HepG2 (cell line): Measurements from ENCODE around the gene WDR54. TPM values are rescaled to one million over a fixed set of nuclear protein-coding genes. Genes with fewer than 3 reads are reported as not detected.

Source experiments
- BRCA1 ChIP-seq: sonication (generic); formaldehyde crosslinking; IDR thresholded peaks from 2 replicates; pipeline ENCODE4 v1.4.0; 2020; ENCODE audit warnings: missing genetic modification reagents
- CAMTA2 ChIP-seq: sonication (generic); formaldehyde crosslinking; IDR thresholded peaks from 2 replicates; pipeline ENCODE4 v1.4.0; 2020; ENCODE audit warnings: mild to moderate bottlenecking, missing genetic modification reagents, borderline replicate concordance
- FOSL2 ChIP-seq: sonication (generic); formaldehyde crosslinking; IDR thresholded peaks from 2 replicates; pipeline ENCODE4 v1.4.0; 2020; ENCODE audit warnings: missing genetic modification reagents
- MAFG ChIP-seq: sonication (generic); formaldehyde crosslinking; IDR thresholded peaks from 2 replicates; pipeline ENCODE4 v1.5.1; 2020; ENCODE audit warnings: mild to moderate bottlenecking, missing genetic modification reagents
- MLLT10 ChIP-seq: sonication (generic); formaldehyde crosslinking; IDR thresholded peaks from 2 replicates; pipeline ENCODE4 v1.4.0; 2020; ENCODE audit warnings: missing genetic modification reagents
- MYNN ChIP-seq: sonication (generic); formaldehyde crosslinking; IDR thresholded peaks from 2 replicates; pipeline ENCODE4 v1.4.0; 2020; ENCODE audit warnings: mild to moderate bottlenecking, low read depth, missing genetic modification reagents
- PAF1 ChIP-seq: IDR thresholded peaks from 2 replicates; pipeline ENCODE4 v1.6.1; 2016; ENCODE audit warnings: missing genetic modification reagents, missing compliant biosample characterization
- POGZ ChIP-seq: sonication (generic); formaldehyde crosslinking; IDR thresholded peaks from 2 replicates; pipeline ENCODE4 v1.4.0; 2020; ENCODE audit warnings: mild to moderate bottlenecking, missing genetic modification reagents
- RAD51 ChIP-seq: fragments of 450-650 bp; IDR thresholded peaks from 2 replicates; pipeline ENCODE4 v1.6.1; 2016; ENCODE audit warnings: borderline replicate concordance
- SATB2 ChIP-seq: sonication (generic); formaldehyde crosslinking; IDR thresholded peaks from 2 replicates; pipeline ENCODE4 v1.5.0; 2020; ENCODE audit warnings: missing genetic modification reagents
- SIX4 ChIP-seq: sonication (generic); formaldehyde crosslinking; IDR thresholded peaks from 2 replicates; pipeline ENCODE4 v1.4.0; 2020; ENCODE audit warnings: missing genetic modification reagents
- YY1 ChIP-seq: IDR thresholded peaks from 2 replicates; pipeline ENCODE4 v1.6.1; 2011; ENCODE audit warnings: low read length, low read depth, moderate library complexity, mild to moderate bottlenecking; ENCODE audit not compliant: insufficient read depth, insufficient replicate concordance
- ZFP36L1 ChIP-seq: sonication (generic); formaldehyde crosslinking; IDR thresholded peaks from 2 replicates; pipeline ENCODE4 v1.8.0; 2022; ENCODE audit warnings: mild to moderate bottlenecking, missing genetic modification reagents, moderate library complexity
- ZNF136 ChIP-seq: sonication (generic); formaldehyde crosslinking; IDR thresholded peaks from 2 replicates; pipeline ENCODE4 v1.8.1; 2022; ENCODE audit warnings: low read depth, mild to moderate bottlenecking, moderate library complexity, missing genetic modification reagents
- ZNF225 ChIP-seq: sonication (generic); formaldehyde crosslinking; IDR thresholded peaks from 2 replicates; pipeline ENCODE4 v1.4.0; 2020; ENCODE audit warnings: mild to moderate bottlenecking, missing genetic modification reagents
- ZNF350 ChIP-seq: sonication (generic); formaldehyde crosslinking; IDR thresholded peaks from 2 replicates; pipeline ENCODE4 v1.4.0; 2020; ENCODE audit warnings: mild to moderate bottlenecking, low read depth, missing genetic modification reagents, borderline replicate concordance
- ZNF354B ChIP-seq: sonication (generic); formaldehyde crosslinking; IDR thresholded peaks from 2 replicates; pipeline ENCODE4 v1.8.0; 2022; ENCODE audit warnings: mild to moderate bottlenecking, missing genetic modification reagents
- ZNF564 ChIP-seq: sonication (generic); formaldehyde crosslinking; IDR thresholded peaks from 2 replicates; pipeline ENCODE4 v1.8.1; 2023; ENCODE audit warnings: mild to moderate bottlenecking, missing genetic modification reagents
- ZNF652 ChIP-seq: IDR thresholded peaks from 2 replicates; pipeline ENCODE4 v1.6.1; 2016; ENCODE audit warnings: low read depth, borderline replicate concordance
- ZNF746 ChIP-seq: sonication (generic); formaldehyde crosslinking; IDR thresholded peaks from 2 replicates; pipeline ENCODE4 v1.8.0; 2022; ENCODE audit warnings: mild to moderate bottlenecking, missing genetic modification reagents
- ZNF777 ChIP-seq: sonication (generic); formaldehyde crosslinking; IDR thresholded peaks from 2 replicates; pipeline ENCODE4 v1.4.0; 2020; ENCODE audit warnings: missing genetic modification reagents
- ZNF841 ChIP-seq: sonication (generic); formaldehyde crosslinking; IDR thresholded peaks from 2 replicates; pipeline ENCODE4 v1.8.1; 2023; ENCODE audit warnings: missing genetic modification reagents, borderline replicate concordance
- polyA plus RNA-seq, 8 experiments: library from polyadenylated mRNA; depleted of rRNA in 3 of 8; stranded (reverse) in 7 of 8; unstranded in 1 of 8; fragments of >200 nt; fragmentation: Illumina TruSeq in 4 of 8; extraction: Trizol in 4 of 8; gene quantifications; 2 replicates each; pipeline versions ENCODE4 v1.2.1 to v1.2.3, GENCODE V29; 2011 to 2016; ENCODE audit warnings: low read depth in 4 of 8, missing spikeins in 1 of 8, mixed read lengths in 1 of 8; ENCODE audit not compliant: insufficient read depth in 1 of 8
- total RNA-seq, 5 experiments: library from RNA; depleted of rRNA; stranded (reverse); fragments of >200 nt; fragmentation: Illumina TruSeq; extraction: Trizol; gene quantifications; 2 replicates each; pipeline ENCODE4 v1.2.3, GENCODE V29; 2016; ENCODE audit warnings: low read depth in 1 of 5
- TF ChIP-seq, protein P1 (sequence below): IDR thresholded peaks from 2 replicates; pipeline ENCODE4 v1.6.1; 2016; ENCODE audit warnings: missing compliant biosample characterization, missing genetic modification reagents, borderline replicate concordance
- TF ChIP-seq, protein P2 (sequence below): IDR thresholded peaks from 2 replicates; pipeline ENCODE4 v1.6.1; 2012; ENCODE audit warnings: inconsistent platforms
- TF ChIP-seq, protein P3 (sequence below): sonication (generic); formaldehyde crosslinking; IDR thresholded peaks from 2 replicates; pipeline ENCODE4 v1.5.0; 2020; ENCODE audit warnings: mild to moderate bottlenecking, missing genetic modification reagents, borderline replicate concordance

The WDR54 gene
- total and polyA plus RNA-seq, 2 of the 13 experiments (the other 11 are each of a cell fraction or from before 2014, with no cell fraction given): 2.0 to 17.3 TPM

DNA sequence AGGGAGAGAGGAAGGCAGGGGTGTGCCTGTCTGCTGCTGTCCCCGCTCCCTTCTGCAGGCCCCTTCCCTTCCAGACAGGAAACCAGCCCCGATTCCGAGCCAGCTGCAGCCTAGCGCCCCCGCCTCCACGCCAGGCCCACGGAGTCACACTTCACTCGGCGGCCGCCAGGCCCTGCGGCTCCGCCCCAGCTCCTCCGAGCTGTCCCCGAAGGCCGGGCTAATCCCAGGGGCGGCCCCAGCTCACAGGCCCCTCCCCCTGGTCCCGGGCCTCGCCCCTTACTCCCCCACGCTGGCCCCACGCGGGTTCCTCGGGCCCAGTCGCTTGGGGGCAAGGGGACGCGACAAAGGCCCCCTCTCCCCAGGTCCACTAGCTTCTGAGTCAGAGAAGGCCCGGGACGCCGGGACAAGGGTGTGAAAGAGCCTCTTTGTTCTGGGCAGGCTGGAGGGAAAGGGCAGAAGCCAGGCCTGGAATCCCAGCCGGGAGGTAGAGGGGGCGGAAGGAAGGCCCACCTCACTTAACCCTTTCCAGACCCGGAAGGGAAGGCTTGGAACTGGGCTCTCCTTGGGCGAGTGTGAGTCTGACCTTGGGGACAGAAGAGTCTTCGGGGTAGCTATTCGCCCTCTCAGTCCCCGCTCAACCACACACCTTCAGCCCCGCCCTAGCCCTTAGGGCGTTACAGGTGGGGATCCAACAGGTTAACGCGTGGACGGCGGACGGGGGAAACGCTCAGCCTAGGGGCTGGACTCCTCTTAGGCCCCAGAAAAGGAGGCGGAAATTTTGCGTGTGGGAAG, 19.0 kb downstream of the WDR54 start (continued):
- TF ChIP-seq, protein P1, sequence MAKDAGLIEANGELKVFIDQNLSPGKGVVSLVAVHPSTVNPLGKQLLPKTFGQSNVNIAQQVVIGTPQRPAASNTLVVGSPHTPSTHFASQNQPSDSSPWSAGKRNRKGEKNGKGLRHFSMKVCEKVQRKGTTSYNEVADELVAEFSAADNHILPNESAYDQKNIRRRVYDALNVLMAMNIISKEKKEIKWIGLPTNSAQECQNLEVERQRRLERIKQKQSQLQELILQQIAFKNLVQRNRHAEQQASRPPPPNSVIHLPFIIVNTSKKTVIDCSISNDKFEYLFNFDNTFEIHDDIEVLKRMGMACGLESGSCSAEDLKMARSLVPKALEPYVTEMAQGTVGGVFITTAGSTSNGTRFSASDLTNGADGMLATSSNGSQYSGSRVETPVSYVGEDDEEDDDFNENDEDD: peak; percentile 72
- TF ChIP-seq MAFG (no peak), SATB2 (CRISPR knock-in tag) (no peak), PAF1 (CRISPR knock-in tag) (no peak), ZNF841 (CRISPR knock-in tag) (no peak; the same call in 1 of the 2 replicates), SIX4 (CRISPR knock-in tag) (no peak), MYNN (CRISPR knock-in tag) (peak; percentile 31; the same call in 1 of the 2 replicates), ZNF746 (peak; percentile 87), ZNF136 (CRISPR knock-in tag) (no peak; the same call in 1 of the 2 replicates), ZNF350 (CRISPR knock-in tag) (peak; percentile 84), ZNF354B (CRISPR knock-in tag) (no peak), ZNF652 (CRISPR knock-in tag) (peak; percentile 100), MLLT10 (CRISPR knock-in tag) (no peak), BRCA1 (no peak), ZNF777 (CRISPR knock-in tag) (no peak; the same call in 1 of the 2 replicates), ZFP36L1 (peak; percentile 97), YY1 (peak; percentile 40), ZNF225 (CRISPR knock-in tag) (peak; percentile 52; the same call in 1 of the 2 replicates), ZNF564 (peak; percentile 70; the same call in 1 of the 2 replicates), POGZ (peak; percentile 69; the same call in 1 of the 2 replicates), CAMTA2 (CRISPR knock-in tag) (peak; percentile 88; the same call in 1 of the 2 replicates), RAD51 (no peak), FOSL2 (peak; percentile 88)
- TF ChIP-seq, protein P2, sequence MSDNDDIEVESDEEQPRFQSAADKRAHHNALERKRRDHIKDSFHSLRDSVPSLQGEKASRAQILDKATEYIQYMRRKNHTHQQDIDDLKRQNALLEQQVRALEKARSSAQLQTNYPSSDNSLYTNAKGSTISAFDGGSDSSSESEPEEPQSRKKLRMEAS: peak; percentile 88
- TF ChIP-seq, protein P3, sequence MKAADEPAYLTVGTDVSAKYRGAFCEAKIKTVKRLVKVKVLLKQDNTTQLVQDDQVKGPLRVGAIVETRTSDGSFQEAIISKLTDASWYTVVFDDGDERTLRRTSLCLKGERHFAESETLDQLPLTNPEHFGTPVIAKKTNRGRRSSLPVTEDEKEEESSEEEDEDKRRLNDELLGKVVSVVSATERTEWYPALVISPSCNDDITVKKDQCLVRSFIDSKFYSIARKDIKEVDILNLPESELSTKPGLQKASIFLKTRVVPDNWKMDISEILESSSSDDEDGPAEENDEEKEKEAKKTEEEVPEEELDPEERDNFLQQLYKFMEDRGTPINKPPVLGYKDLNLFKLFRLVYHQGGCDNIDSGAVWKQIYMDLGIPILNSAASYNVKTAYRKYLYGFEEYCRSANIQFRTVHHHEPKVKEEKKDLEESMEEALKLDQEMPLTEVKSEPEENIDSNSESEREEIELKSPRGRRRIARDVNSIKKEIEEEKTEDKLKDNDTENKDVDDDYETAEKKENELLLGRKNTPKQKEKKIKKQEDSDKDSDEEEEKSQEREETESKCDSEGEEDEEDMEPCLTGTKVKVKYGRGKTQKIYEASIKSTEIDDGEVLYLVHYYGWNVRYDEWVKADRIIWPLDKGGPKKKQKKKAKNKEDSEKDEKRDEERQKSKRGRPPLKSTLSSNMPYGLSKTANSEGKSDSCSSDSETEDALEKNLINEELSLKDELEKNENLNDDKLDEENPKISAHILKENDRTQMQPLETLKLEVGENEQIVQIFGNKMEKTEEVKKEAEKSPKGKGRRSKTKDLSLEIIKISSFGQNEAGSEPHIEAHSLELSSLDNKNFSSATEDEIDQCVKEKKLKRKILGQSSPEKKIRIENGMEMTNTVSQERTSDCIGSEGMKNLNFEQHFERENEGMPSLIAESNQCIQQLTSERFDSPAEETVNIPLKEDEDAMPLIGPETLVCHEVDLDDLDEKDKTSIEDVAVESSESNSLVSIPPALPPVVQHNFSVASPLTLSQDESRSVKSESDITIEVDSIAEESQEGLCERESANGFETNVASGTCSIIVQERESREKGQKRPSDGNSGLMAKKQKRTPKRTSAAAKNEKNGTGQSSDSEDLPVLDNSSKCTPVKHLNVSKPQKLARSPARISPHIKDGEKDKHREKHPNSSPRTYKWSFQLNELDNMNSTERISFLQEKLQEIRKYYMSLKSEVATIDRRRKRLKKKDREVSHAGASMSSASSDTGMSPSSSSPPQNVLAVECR (CRISPR knock-in tag): peak; percentile 85
